ENCODE data around the gene CHST1.

The CHST1 gene

GRCh38 chr11:45665206-45665932 lies at the start of gene CHST1:
TSS of gene CHST1 (minus strand) at chr11:45665622. CDS start at chr11:45650923, 14,699 bp downstream.
- H3K4me1 ChIP-seq (ENCODE audit: control insufficient read depth in 1 of 2, insufficient read depth in 2 of 2, low read length in 2 of 2), result peaks cover 0 to 13% of the 10 kb centered on the region in 2 donors
- H3K9me3 ChIP-seq (ENCODE audit: control insufficient read depth in 1 of 2, low read length in 2 of 2), result no peaks in the 10 kb centered on the region
- H3K36me3 ChIP-seq (ENCODE audit: control insufficient read depth in 1 of 2, insufficient read depth in 2 of 2, low read length in 2 of 2), result no peaks in the 10 kb centered on the region
- no peak within 1 kb of the TSS for H3K27ac ChIP-seq (ENCODE audit: low read length)
- peaks cover 33% of the 10 kb centered on the region for H3K27me3 ChIP-seq (ENCODE audit: low read depth, low read length)
- H3K4me3 ChIP-seq (ENCODE audit: low read depth in 1 of 2, low read length in 2 of 2), result peak within 1 kb of the TSS; percentile 37 to 67

- H3K9me3 ChIP-seq (ENCODE audit: control insufficient read depth in 1 of 2, low read length in 2 of 2), result no peaks in the 10 kb centered on the region
- no peaks in the 10 kb centered on the region for H3K36me3 ChIP-seq (ENCODE audit: control insufficient read depth in 1 of 2, insufficient read depth in 2 of 2, low read length in 2 of 2)
- no peaks in the 10 kb centered on the region for H3K4me1 ChIP-seq (ENCODE audit: control insufficient read depth in 1 of 2, insufficient read depth in 2 of 2, low read length in 2 of 2)
- no peak overlapping the region for H3K27ac ChIP-seq (ENCODE audit: low read length)
- H3K4me3 ChIP-seq (ENCODE audit: low read depth in 1 of 2, low read length in 2 of 2), result no peak overlapping the region
- H3K27me3 ChIP-seq (ENCODE audit: low read depth, low read length), result no peaks in the 10 kb centered on the region
These were observed 48.2 kb upstream of the CHST1 start for GRCh38 chr11:45713573-45713972.

GRCh38 chr11:45710561-45710960 lies 45.1 kb upstream of the CHST1 start:
- no peaks in the 10 kb centered on the region for H3K9me3 ChIP-seq (ENCODE audit: control insufficient read depth in 1 of 2, low read length in 2 of 2)
- no peaks in the 10 kb centered on the region for H3K4me1 ChIP-seq (ENCODE audit: control insufficient read depth in 1 of 2, insufficient read depth in 2 of 2, low read length in 2 of 2)
- H3K27ac ChIP-seq (ENCODE audit: low read length), result no peak overlapping the region
- H3K27me3 ChIP-seq (ENCODE audit: low read depth, low read length), result no peaks in the 10 kb centered on the region
- H3K4me3 ChIP-seq (ENCODE audit: low read depth in 1 of 2, low read length in 2 of 2), result no peak overlapping the region
- H3K36me3 ChIP-seq (ENCODE audit: control insufficient read depth in 1 of 2, insufficient read depth in 2 of 2, low read length in 2 of 2), result no peaks in the 10 kb centered on the region

GRCh38 chr11:45708887-45709663 lies 43.7 kb upstream of the CHST1 start:
- H3K4me1 ChIP-seq (ENCODE audit: control insufficient read depth in 1 of 2, insufficient read depth in 2 of 2, low read length in 2 of 2), result no peaks in the 10 kb centered on the region
- H3K27me3 ChIP-seq (ENCODE audit: low read depth, low read length), result no peaks in the 10 kb centered on the region
- H3K27ac ChIP-seq (ENCODE audit: low read length), result no peak overlapping the region
- H3K9me3 ChIP-seq (ENCODE audit: control insufficient read depth in 1 of 2, low read length in 2 of 2), result no peaks in the 10 kb centered on the region
- H3K4me3 ChIP-seq (ENCODE audit: low read depth in 1 of 2, low read length in 2 of 2), result no peak overlapping the region
- H3K36me3 ChIP-seq (ENCODE audit: control insufficient read depth in 1 of 2, insufficient read depth in 2 of 2, low read length in 2 of 2), result no peaks in the 10 kb centered on the region

- Histone ChIP-seq H3K36me3 (ENCODE audit: control insufficient read depth in 1 of 2, insufficient read depth in 2 of 2, low read length in 2 of 2) (no peaks in the 10 kb centered on the region), H3K27ac (ENCODE audit: low read length) (no peak overlapping the region), H3K4me1 (ENCODE audit: control insufficient read depth in 1 of 2, insufficient read depth in 2 of 2, low read length in 2 of 2) (no peaks in the 10 kb centered on the region), H3K9me3 (ENCODE audit: control insufficient read depth in 1 of 2, low read length in 2 of 2) (no peaks in the 10 kb centered on the region), H3K27me3 (ENCODE audit: low read depth, low read length) (peaks cover 3% of the 10 kb centered on the region), H3K4me3 (ENCODE audit: low read depth in 1 of 2, low read length in 2 of 2) (no peak overlapping the region)
These were observed 39.2 kb upstream of the CHST1 start for GRCh38 chr11:45704635-45705034.

GRCh38 chr11:45704133-45704532 lies 38.7 kb upstream of the CHST1 start:
- H3K27ac ChIP-seq (ENCODE audit: low read length), result no peak overlapping the region
- H3K9me3 ChIP-seq (ENCODE audit: control insufficient read depth in 1 of 2, low read length in 2 of 2), result no peaks in the 10 kb centered on the region
- H3K4me1 ChIP-seq (ENCODE audit: control insufficient read depth in 1 of 2, insufficient read depth in 2 of 2, low read length in 2 of 2), result no peaks in the 10 kb centered on the region
- no peaks in the 10 kb centered on the region for H3K36me3 ChIP-seq (ENCODE audit: control insufficient read depth in 1 of 2, insufficient read depth in 2 of 2, low read length in 2 of 2)
- H3K27me3 ChIP-seq (ENCODE audit: low read depth, low read length), result peaks cover 3% of the 10 kb centered on the region
- no peak overlapping the region for H3K4me3 ChIP-seq (ENCODE audit: low read depth in 1 of 2, low read length in 2 of 2)

GRCh38 chr11:45702511-45702910 lies 37.1 kb upstream of the CHST1 start:
- no peak overlapping the region for H3K27ac ChIP-seq (ENCODE audit: low read length)
- H3K36me3 ChIP-seq (ENCODE audit: control insufficient read depth in 1 of 2, insufficient read depth in 2 of 2, low read length in 2 of 2), result no peaks in the 10 kb centered on the region
- H3K9me3 ChIP-seq (ENCODE audit: control insufficient read depth in 1 of 2, low read length in 2 of 2), result no peaks in the 10 kb centered on the region
- H3K4me3 ChIP-seq (ENCODE audit: low read depth in 1 of 2, low read length in 2 of 2), result no peak overlapping the region
- H3K4me1 ChIP-seq (ENCODE audit: control insufficient read depth in 1 of 2, insufficient read depth in 2 of 2, low read length in 2 of 2), result no peaks in the 10 kb centered on the region
- H3K27me3 ChIP-seq (ENCODE audit: low read depth, low read length), result peaks cover 3% of the 10 kb centered on the region

- H3K27me3 ChIP-seq (ENCODE audit: low read depth, low read length), result peaks cover 3% of the 10 kb centered on the region
- H3K4me3 ChIP-seq (ENCODE audit: low read depth in 1 of 2, low read length in 2 of 2), result no peak overlapping the region
- H3K9me3 ChIP-seq (ENCODE audit: control insufficient read depth in 1 of 2, low read length in 2 of 2), result no peaks in the 10 kb centered on the region
- no peak overlapping the region for H3K27ac ChIP-seq (ENCODE audit: low read length)
- H3K4me1 ChIP-seq (ENCODE audit: control insufficient read depth in 1 of 2, insufficient read depth in 2 of 2, low read length in 2 of 2), result no peaks in the 10 kb centered on the region
- H3K36me3 ChIP-seq (ENCODE audit: control insufficient read depth in 1 of 2, insufficient read depth in 2 of 2, low read length in 2 of 2), result no peaks in the 10 kb centered on the region
These were observed 33.5 kb upstream of the CHST1 start for GRCh38 chr11:45698777-45699497.

- Histone ChIP-seq H3K27ac (ENCODE audit: low read length) (no peak overlapping the region), H3K4me3 (ENCODE audit: low read depth in 1 of 2, low read length in 2 of 2) (no peak overlapping the region), H3K9me3 (ENCODE audit: control insufficient read depth in 1 of 2, low read length in 2 of 2) (no peaks in the 10 kb centered on the region), H3K36me3 (ENCODE audit: control insufficient read depth in 1 of 2, insufficient read depth in 2 of 2, low read length in 2 of 2) (no peaks in the 10 kb centered on the region), H3K27me3 (ENCODE audit: low read depth, low read length) (no peaks in the 10 kb centered on the region), H3K4me1 (ENCODE audit: control insufficient read depth in 1 of 2, insufficient read depth in 2 of 2, low read length in 2 of 2) (no peaks in the 10 kb centered on the region)
These were observed 27.5 kb upstream of the CHST1 start for GRCh38 chr11:45692808-45693453.

- Histone ChIP-seq H3K27me3 (ENCODE audit: low read depth, low read length) (no peaks in the 10 kb centered on the region), H3K27ac (ENCODE audit: low read length) (no peak overlapping the region), H3K9me3 (ENCODE audit: control insufficient read depth in 1 of 2, low read length in 2 of 2) (no peaks in the 10 kb centered on the region), H3K4me1 (ENCODE audit: control insufficient read depth in 1 of 2, insufficient read depth in 2 of 2, low read length in 2 of 2) (no peaks in the 10 kb centered on the region), H3K4me3 (ENCODE audit: low read depth in 1 of 2, low read length in 2 of 2) (no peak overlapping the region), H3K36me3 (ENCODE audit: control insufficient read depth in 1 of 2, insufficient read depth in 2 of 2, low read length in 2 of 2) (no peaks in the 10 kb centered on the region)
These were observed 23.1 kb upstream of the CHST1 start for GRCh38 chr11:45688472-45689033.

- Histone ChIP-seq H3K4me3 (ENCODE audit: low read depth in 1 of 2, low read length in 2 of 2) (no peak overlapping the region), H3K27me3 (ENCODE audit: low read depth, low read length) (no peaks in the 10 kb centered on the region)
These were observed 22.4 kb upstream of the CHST1 start for GRCh38 chr11:45687836-45688235.

More at GRCh38 chr11:45687836-45688235, 22.4 kb upstream of the CHST1 start:
- H3K9me3 ChIP-seq (ENCODE audit: control insufficient read depth in 1 of 2, low read length in 2 of 2), result no peaks in the 10 kb centered on the region
- H3K4me1 ChIP-seq (ENCODE audit: control insufficient read depth in 1 of 2, insufficient read depth in 2 of 2, low read length in 2 of 2), result no peaks in the 10 kb centered on the region
- no peaks in the 10 kb centered on the region for H3K36me3 ChIP-seq (ENCODE audit: control insufficient read depth in 1 of 2, insufficient read depth in 2 of 2, low read length in 2 of 2)
- H3K27ac ChIP-seq (ENCODE audit: low read length), result no peak overlapping the region

Measured in muscle layer of duodenum (tissue), 2 donors.